HepG2 (cell line): ENCODE data around the gene HECTD1. TPM values are rescaled to one million over a fixed set of nuclear protein-coding genes. Genes with fewer than 3 reads are reported as not detected.

Experiments
- ATAC-seq: fragments of 200-7000 bp; cut with Tn5 transposase; 3 replicates; pipeline ENCODE4 v1.9.1; 2020; ENCODE audit warnings: mild to moderate bottlenecking, moderate library complexity
- BruUV-seq: library from RNA; stranded (reverse); fragments of 400-500 nt; replicated peaks from 2 replicates; lab custom pipeline; 2021; lab: Mats Ljungman, UMichigan
- CTCF ChIA-PET: fragments of 300-600 bp; formaldehyde crosslinking; extraction: SDS; loops from one replicate; lab custom pipeline; 2021; ENCODE audit warnings: low total read pairs, inconsistent platforms, low intra/inter-chr PET ratio; lab: Yijun Ruan, JAX
- POLR2A ChIA-PET: fragments of 350-600 bp; sonication (Branson Sonifier 250); formaldehyde crosslinking; loops from one replicate; lab custom pipeline; 2020; ENCODE audit warnings: antibody characterized with exemption, inconsistent platforms; lab: Yijun Ruan, JAX
- DNase-seq: peaks from one replicate; pipeline ENCODE4 v3.0.0-alpha.2; 2015; ENCODE audit warnings: low spot score
- FAIRE-seq: peaks from 3 replicates; lab custom pipeline; 2011; peaks lifted over from hg19 to GRCh38; lab: Jason Lieb, UNC
- H2AFZ ChIP-seq: one replicate; pipeline ENCODE4 v1.6.1; 2011; ENCODE audit warnings: low read length, inconsistent platforms
- H3K27ac ChIP-seq: fragments of 300-600 bp; 3 replicates; pipeline ENCODE4 v1.8.0; 2011; ENCODE audit warnings: mixed run types, mild to moderate bottlenecking, mixed read lengths, low read length, inconsistent platforms; ENCODE audit not compliant: insufficient read depth; ENCODE audit errors: extremely low read length
- H3K27me3 ChIP-seq, 2 experiments: fragments of 200-600 bp in 1 of 2; 2 replicates in 1 of 2; 3 replicates in 1 of 2; pipeline versions ENCODE4 v1.6.0 to v1.8.0; 2011; ENCODE audit warnings: low read length in 2 of 2, mild to moderate bottlenecking in 2 of 2, moderate library complexity in 2 of 2, inconsistent platforms in 1 of 2; ENCODE audit not compliant: insufficient read depth in 2 of 2, control insufficient read depth in 1 of 2
- H3K36me3 ChIP-seq, 2 experiments: fragments of 200-600 bp in 1 of 2; replicated peaks in 1 of 2; 2 replicates in 1 of 2; 3 replicates in 1 of 2; pipeline versions ENCODE4 v1.5.1 to v1.8.0; 2011; ENCODE audit warnings: low read length in 2 of 2, inconsistent platforms in 1 of 2; ENCODE audit not compliant: insufficient read depth in 2 of 2, control insufficient read depth in 1 of 2
- H3K4me1 ChIP-seq: 2 replicates; pipeline ENCODE4 v1.5.1; 2012; ENCODE audit warnings: low read length, inconsistent platforms; ENCODE audit not compliant: insufficient read depth
- H3K4me2 ChIP-seq: 2 replicates; pipeline ENCODE4 v1.6.0; 2011; ENCODE audit warnings: low read depth, low read length, inconsistent platforms
- H3K4me3 ChIP-seq, 3 experiments: fragments of 200-600 bp in 1 of 3; sonication (generic), shearing (Covaris generic) in 1 of 3; replicated peaks in 1 of 3; 2 replicates each; pipeline ENCODE4 v1.5.1; 2011 to 2016; ENCODE audit warnings: low read length in 3 of 3, inconsistent platforms in 2 of 3, low read depth in 2 of 3, mild to moderate bottlenecking in 2 of 3, control low read depth in 1 of 3, mixed read lengths in 1 of 3; ENCODE audit not compliant: insufficient read depth in 1 of 3
- H3K79me2 ChIP-seq: one replicate; pipeline ENCODE4 v1.6.1; 2011; ENCODE audit warnings: low read length, inconsistent platforms; ENCODE audit not compliant: insufficient read depth
- H3K9ac ChIP-seq: 2 replicates; pipeline ENCODE4 v1.6.0; 2011; ENCODE audit warnings: mild to moderate bottlenecking, low read depth, low read length, inconsistent platforms; ENCODE audit not compliant: insufficient read depth
- H3K9me3 ChIP-seq: 2 replicates; pipeline ENCODE4 v1.5.1; 2012; ENCODE audit warnings: mild to moderate bottlenecking, low read length
- H4K20me1 ChIP-seq: 2 replicates; pipeline ENCODE4 v1.6.0; 2011; ENCODE audit warnings: inconsistent platforms, mild to moderate bottlenecking, low read length, moderate library complexity; ENCODE audit not compliant: insufficient read depth
- LCORL ChIP-seq, 2 experiments: fragments of 450-650 bp in 1 of 2; sonication (generic) in 1 of 2; formaldehyde crosslinking in 1 of 2; IDR thresholded peaks; 2 replicates each; pipeline versions ENCODE4 v1.5.0 to v1.6.1; 2017 to 2020; ENCODE audit warnings: antibody characterized with exemption in 1 of 2, missing genetic modification reagents in 1 of 2
- MIER3 ChIP-seq: IDR thresholded peaks from 2 replicates; pipeline ENCODE4 v1.6.1; 2016; ENCODE audit warnings: missing compliant biosample characterization, borderline replicate concordance
- NR3C1 ChIP-seq: sonication (generic); formaldehyde crosslinking; IDR thresholded peaks from 2 replicates; pipeline ENCODE4 v1.4.0; 2020; ENCODE audit warnings: missing genetic modification reagents
- NRL ChIP-seq: sonication (generic); formaldehyde crosslinking; IDR thresholded peaks from 2 replicates; pipeline ENCODE4 v1.5.0; 2020; ENCODE audit warnings: missing genetic modification reagents, mild to moderate bottlenecking, moderate library complexity, borderline replicate concordance
- POLR2A ChIP-seq, 2 experiments: IDR thresholded peaks; 2 replicates each; pipeline ENCODE4 v1.6.1; 2011; ENCODE audit warnings: low read depth in 2 of 2, low read length in 2 of 2, mild to moderate bottlenecking in 1 of 2, moderate library complexity in 1 of 2; ENCODE audit not compliant: insufficient read depth in 1 of 2
- XBP1 ChIP-seq: sonication (generic); formaldehyde crosslinking; IDR thresholded peaks from 2 replicates; pipeline ENCODE4 v1.5.0; 2020; ENCODE audit warnings: missing genetic modification reagents
- ZIK1 ChIP-seq: sonication (generic); formaldehyde crosslinking; IDR thresholded peaks from 2 replicates; pipeline ENCODE4 v1.5.0; 2020; ENCODE audit warnings: mild to moderate bottlenecking, low read depth, missing genetic modification reagents, borderline replicate concordance
- ZNF562 ChIP-seq: sonication (generic); formaldehyde crosslinking; IDR thresholded peaks from 2 replicates; pipeline ENCODE4 v1.8.0; 2022; ENCODE audit warnings: missing genetic modification reagents, borderline replicate concordance
- ZNF674 ChIP-seq: sonication (generic); formaldehyde crosslinking; IDR thresholded peaks from 2 replicates; pipeline ENCODE4 v1.5.0; 2020; ENCODE audit warnings: low read depth, mild to moderate bottlenecking, missing genetic modification reagents
- ZNF772 ChIP-seq: sonication (generic); formaldehyde crosslinking; IDR thresholded peaks from 2 replicates; pipeline ENCODE4 v1.5.0; 2020; ENCODE audit warnings: mild to moderate bottlenecking, missing genetic modification reagents
- ZNF839 ChIP-seq: sonication (generic); formaldehyde crosslinking; IDR thresholded peaks from 2 replicates; pipeline ENCODE4 v1.4.0; 2020; ENCODE audit warnings: missing genetic modification reagents, mild to moderate bottlenecking, borderline replicate concordance
- WGBS: methylation state at CpG from one replicate; pipeline ENCODE4 v1.1.6; 2017; ENCODE audit warnings: low lambda C conversion rate; 5-methylcytosine and 5-hydroxymethylcytosine counted together
- in situ Hi-C: cut with HindIII; loops from 2 replicates; pipeline ENCODE4 v1.10.0; 2017; ENCODE audit warnings: low pct_unique_long_range_greater_than_20kb; ENCODE audit not compliant: extremely low pct_ligation_motif_present
- intact Hi-C: fragments of 100-400 bp; cut with micrococcal nuclease; formaldehyde crosslinking; loops from one replicate; pipeline ENCODE4 v1.10.0; 2022; ENCODE audit not compliant: unreplicated experiment
- polyA plus RNA-seq, 8 experiments: library from polyadenylated mRNA; depleted of rRNA in 3 of 8; stranded (reverse) in 7 of 8; unstranded in 1 of 8; fragments of >200 nt; fragmentation: Illumina TruSeq in 4 of 8; extraction: Trizol in 4 of 8; gene quantifications; 2 replicates each; pipeline versions ENCODE4 v1.2.1 to v1.2.3, GENCODE V29; 2011 to 2016; ENCODE audit warnings: low read depth in 4 of 8, missing spikeins in 1 of 8, mixed read lengths in 1 of 8; ENCODE audit not compliant: insufficient read depth in 1 of 8
- total RNA-seq, 5 experiments: library from RNA; depleted of rRNA; stranded (reverse); fragments of >200 nt; fragmentation: Illumina TruSeq; extraction: Trizol; gene quantifications; 2 replicates each; pipeline ENCODE4 v1.2.3, GENCODE V29; 2016; ENCODE audit warnings: low read depth in 1 of 5
- TF ChIP-seq, protein P1 (sequence below): sonication (generic); formaldehyde crosslinking; IDR thresholded peaks from 2 replicates; pipeline ENCODE4 v1.5.0; 2020; ENCODE audit warnings: missing genetic modification reagents
- TF ChIP-seq, protein P2 (sequence below): sonication (generic); formaldehyde crosslinking; IDR thresholded peaks from 2 replicates; pipeline ENCODE4 v1.8.0; 2022; ENCODE audit warnings: low read depth, missing genetic modification reagents
- TF ChIP-seq, protein P3 (sequence below): sonication (generic); formaldehyde crosslinking; IDR thresholded peaks from 2 replicates; pipeline ENCODE4; 2020; ENCODE audit warnings: missing genetic modification reagents, mild to moderate bottlenecking, borderline replicate concordance
- TF ChIP-seq, protein P4 (sequence below): sonication (generic); formaldehyde crosslinking; IDR thresholded peaks from 2 replicates; pipeline ENCODE4 v1.5.0; 2020; ENCODE audit warnings: mild to moderate bottlenecking, missing genetic modification reagents

The HECTD1 gene
- total and polyA plus RNA-seq, 2 of the 13 experiments (the other 11 are each of a cell fraction or from before 2014, with no cell fraction given), result 312 to 560 TPM

DNA sequence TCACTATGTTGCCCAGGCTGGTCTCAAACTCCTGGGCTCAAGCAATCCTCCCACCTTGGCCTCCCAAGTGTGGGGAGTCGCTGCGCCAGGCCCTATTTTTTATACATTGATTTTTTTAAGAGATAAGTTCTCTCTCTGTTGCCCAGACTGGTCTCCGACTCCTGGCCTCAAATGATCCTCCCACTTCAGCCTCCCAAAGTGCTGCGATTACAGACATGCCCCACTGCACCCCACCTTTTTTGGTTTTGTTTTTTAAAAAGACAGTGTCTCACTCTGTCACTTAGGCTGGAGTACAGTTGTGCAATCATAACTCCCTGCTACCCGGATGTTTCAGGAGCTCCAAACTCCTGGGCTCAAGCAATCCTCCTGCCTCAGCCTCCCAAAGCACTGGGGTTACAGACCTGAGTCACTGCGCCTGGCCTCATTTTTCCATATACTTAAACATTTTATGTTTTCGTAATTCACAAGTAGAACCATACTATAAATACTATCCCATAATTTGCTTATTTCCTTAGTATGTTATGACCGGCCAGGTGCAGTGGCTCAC, 16.8 kb downstream of the HECTD1 start:
- ATAC-seq, result no peak
- Histone ChIP-seq H3K27ac (no peak overlapping the region), H3K4me3 (no peak overlapping the region), H3K4me2 (no peak overlapping the region), H3K27me3 (no peaks in the 10 kb centered on the region), H3K79me2 (peaks cover 97% of the 10 kb centered on the region), H3K4me1 (peaks cover 13% of the 10 kb centered on the region), H3K9ac (no peak overlapping the region), H4K20me1 (peaks cover 34% of the 10 kb centered on the region), H3K36me3 (peaks cover 26 to 78% of the 10 kb centered on the region in 2 experiments), H2AFZ (no peak overlapping the region), H3K9me3 (no peaks in the 10 kb centered on the region)
- intact Hi-C loops, result no loop called here
- 96% methylated on average over 8 of the region's 8 CpGs for WGBS
- ChIA-PET POLR2A (interaction anchor here (0.6 to 6.4 kb wide), 4 partner anchors 11 to 230 kb away, joined by 3 to 40 read pairs (median 4); partner anchors contain the start of genes HEATR5A and HECTD1), CTCF (no interaction called here)
- in situ Hi-C loops, result no loop called here
- BruUV-seq, result no TSS peak
- no peak for FAIRE-seq
- DNase-seq, result no peak
- TF ChIP-seq XBP1 (CRISPR knock-in tag), result 0 out of 2 replicates have a peak, but pooled peaks have one; percentile 29
- TF ChIP-seq ZNF839 (CRISPR knock-in tag), result no peak
- TF ChIP-seq, protein P1, sequence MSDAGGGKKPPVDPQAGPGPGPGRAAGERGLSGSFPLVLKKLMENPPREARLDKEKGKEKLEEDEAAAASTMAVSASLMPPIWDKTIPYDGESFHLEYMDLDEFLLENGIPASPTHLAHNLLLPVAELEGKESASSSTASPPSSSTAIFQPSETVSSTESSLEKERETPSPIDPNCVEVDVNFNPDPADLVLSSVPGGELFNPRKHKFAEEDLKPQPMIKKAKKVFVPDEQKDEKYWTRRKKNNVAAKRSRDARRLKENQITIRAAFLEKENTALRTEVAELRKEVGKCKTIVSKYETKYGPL (CRISPR knock-in tag), result no peak
- TF ChIP-seq, protein P2, sequence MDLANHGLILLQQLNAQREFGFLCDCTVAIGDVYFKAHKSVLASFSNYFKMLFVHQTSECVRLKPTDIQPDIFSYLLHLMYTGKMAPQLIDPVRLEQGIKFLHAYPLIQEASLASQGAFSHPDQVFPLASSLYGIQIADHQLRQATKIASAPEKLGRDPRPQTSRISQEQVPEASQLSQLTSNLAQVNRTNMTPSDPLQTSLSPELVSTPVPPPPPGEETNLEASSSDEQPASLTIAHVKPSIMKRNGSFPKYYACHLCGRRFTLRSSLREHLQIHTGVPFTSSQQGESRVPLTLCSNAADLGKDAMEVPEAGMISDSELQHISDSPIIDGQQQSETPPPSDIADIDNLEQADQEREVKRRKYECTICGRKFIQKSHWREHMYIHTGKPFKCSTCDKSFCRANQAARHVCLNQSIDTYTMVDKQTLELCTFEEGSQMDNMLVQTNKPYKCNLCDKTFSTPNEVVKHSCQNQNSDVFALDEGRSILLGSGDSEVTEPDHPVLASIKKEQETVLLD (CRISPR knock-in tag), result no peak
- no peak for TF ChIP-seq POLR2A (IDR thresholded peaks at IDR 0.05; ENCODE audit: insufficient read depth in 1 of 2, low read depth in 2 of 2, low read length in 2 of 2)
- TF ChIP-seq ZIK1 (CRISPR knock-in tag), result no peak
- TF ChIP-seq, protein P3, sequence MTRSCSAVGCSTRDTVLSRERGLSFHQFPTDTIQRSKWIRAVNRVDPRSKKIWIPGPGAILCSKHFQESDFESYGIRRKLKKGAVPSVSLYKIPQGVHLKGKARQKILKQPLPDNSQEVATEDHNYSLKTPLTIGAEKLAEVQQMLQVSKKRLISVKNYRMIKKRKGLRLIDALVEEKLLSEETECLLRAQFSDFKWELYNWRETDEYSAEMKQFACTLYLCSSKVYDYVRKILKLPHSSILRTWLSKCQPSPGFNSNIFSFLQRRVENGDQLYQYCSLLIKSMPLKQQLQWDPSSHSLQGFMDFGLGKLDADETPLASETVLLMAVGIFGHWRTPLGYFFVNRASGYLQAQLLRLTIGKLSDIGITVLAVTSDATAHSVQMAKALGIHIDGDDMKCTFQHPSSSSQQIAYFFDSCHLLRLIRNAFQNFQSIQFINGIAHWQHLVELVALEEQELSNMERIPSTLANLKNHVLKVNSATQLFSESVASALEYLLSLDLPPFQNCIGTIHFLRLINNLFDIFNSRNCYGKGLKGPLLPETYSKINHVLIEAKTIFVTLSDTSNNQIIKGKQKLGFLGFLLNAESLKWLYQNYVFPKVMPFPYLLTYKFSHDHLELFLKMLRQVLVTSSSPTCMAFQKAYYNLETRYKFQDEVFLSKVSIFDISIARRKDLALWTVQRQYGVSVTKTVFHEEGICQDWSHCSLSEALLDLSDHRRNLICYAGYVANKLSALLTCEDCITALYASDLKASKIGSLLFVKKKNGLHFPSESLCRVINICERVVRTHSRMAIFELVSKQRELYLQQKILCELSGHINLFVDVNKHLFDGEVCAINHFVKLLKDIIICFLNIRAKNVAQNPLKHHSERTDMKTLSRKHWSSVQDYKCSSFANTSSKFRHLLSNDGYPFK (CRISPR knock-in tag), result no peak
- no peak for TF ChIP-seq ZNF772 (CRISPR knock-in tag)
- TF ChIP-seq, protein P4, sequence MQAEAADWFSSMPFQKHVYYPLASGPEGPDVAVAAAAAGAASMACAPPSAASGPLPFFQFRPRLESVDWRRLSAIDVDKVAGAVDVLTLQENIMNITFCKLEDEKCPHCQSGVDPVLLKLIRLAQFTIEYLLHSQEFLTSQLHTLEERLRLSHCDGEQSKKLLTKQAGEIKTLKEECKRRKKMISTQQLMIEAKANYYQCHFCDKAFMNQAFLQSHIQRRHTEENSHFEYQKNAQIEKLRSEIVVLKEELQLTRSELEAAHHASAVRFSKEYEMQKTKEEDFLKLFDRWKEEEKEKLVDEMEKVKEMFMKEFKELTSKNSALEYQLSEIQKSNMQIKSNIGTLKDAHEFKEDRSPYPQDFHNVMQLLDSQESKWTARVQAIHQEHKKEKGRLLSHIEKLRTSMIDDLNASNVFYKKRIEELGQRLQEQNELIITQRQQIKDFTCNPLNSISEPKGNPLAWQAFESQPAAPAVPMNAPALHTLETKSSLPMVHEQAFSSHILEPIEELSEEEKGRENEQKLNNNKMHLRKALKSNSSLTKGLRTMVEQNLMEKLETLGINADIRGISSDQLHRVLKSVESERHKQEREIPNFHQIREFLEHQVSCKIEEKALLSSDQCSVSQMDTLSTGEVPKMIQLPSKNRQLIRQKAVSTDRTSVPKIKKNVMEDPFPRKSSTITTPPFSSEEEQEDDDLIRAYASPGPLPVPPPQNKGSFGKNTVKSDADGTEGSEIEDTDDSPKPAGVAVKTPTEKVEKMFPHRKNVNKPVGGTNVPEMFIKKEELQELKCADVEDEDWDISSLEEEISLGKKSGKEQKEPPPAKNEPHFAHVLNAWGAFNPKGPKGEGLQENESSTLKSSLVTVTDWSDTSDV (CRISPR knock-in tag), result 0 out of 2 replicates have a peak, but pooled peaks have one; percentile 72
- no peak for TF ChIP-seq ZNF674
- TF ChIP-seq ZNF562, result no peak
- TF ChIP-seq NRL, result peak; percentile 78; the same call in 1 of the 2 replicates
- TF ChIP-seq NR3C1, result no peak
- no peak for TF ChIP-seq LCORL (IDR thresholded peaks at IDR 0.05)
- no peak for TF ChIP-seq LCORL (CRISPR knock-in tag; IDR thresholded peaks at IDR 0.05)
- no peak for TF ChIP-seq MIER3 (CRISPR knock-in tag)
